B cell (primary cell): ENCODE measurements around the gene CALY. TPM values are rescaled to one million over a fixed set of nuclear protein-coding genes. Genes with fewer than 3 reads are reported as not detected.

Source experiments
- ATAC-seq: fragments of 200-7000 bp; cut with Tn5 transposase; one replicate; pipeline ENCODE4 v1.10.0; 2021; ENCODE audit warnings: low read depth, mild to moderate bottlenecking, moderate number of reproducible peaks, moderate library complexity
- CTCF ChIA-PET: fragments of 350-600 bp; sonication (Branson Sonifier 250); formaldehyde crosslinking; loops from one replicate; lab custom pipeline; 2021; ENCODE audit warnings: antibody characterized with exemption, inconsistent platforms; lab: Charles Lee
- POLR2A ChIA-PET: fragments of 350-600 bp; sonication (Branson Sonifier 250); formaldehyde crosslinking; loops from one replicate; lab custom pipeline; 2021; ENCODE audit warnings: antibody characterized with exemption; lab: Charles Lee
- DNase-seq: peaks from one replicate; pipeline ENCODE4 v3.0.0; 2013
- H2AFZ ChIP-seq: 2 replicates; pipeline ENCODE4 v1.6.1; 2012; ENCODE audit warnings: mild to moderate bottlenecking, low read depth, low read length; ENCODE audit not compliant: insufficient read depth, poor library complexity, severe bottlenecking
- H3K27ac ChIP-seq, 2 donors: 1 replicate in 1 of 2; 2 replicates in 1 of 2; pipeline ENCODE4 v1.5.1; 2012 to 2013; ENCODE audit warnings: low read length in 2 of 2, mild to moderate bottlenecking in 2 of 2, moderate library complexity in 1 of 2
- H3K27me3 ChIP-seq, 4 experiments: fragments of 200-600 bp in 1 of 4; sonication (generic) in 1 of 4; replicated peaks in 1 of 4; 1 replicate in 2 of 4; 2 replicates in 2 of 4; pipeline versions ENCODE4 v1.6.1 to v1.7.0; 2013 to 2016; ENCODE audit warnings: low read length in 3 of 4, mild to moderate bottlenecking in 2 of 4, mixed read lengths in 1 of 4, moderate library complexity in 1 of 4; ENCODE audit not compliant: insufficient read depth in 4 of 4, control insufficient read depth in 3 of 4; ENCODE audit errors: control extremely low read depth in 1 of 4
- H3K36me3 ChIP-seq, 2 experiments: replicated peaks in 1 of 2; 1 replicate in 1 of 2; 2 replicates in 1 of 2; pipeline versions ENCODE4 v1.6.1 to v1.7.1; 2013; ENCODE audit warnings: low read length in 1 of 2; ENCODE audit not compliant: insufficient read depth in 2 of 2, control insufficient read depth in 1 of 2; ENCODE audit errors: control extremely low read depth in 1 of 2, extremely low read depth in 1 of 2
- H3K4me1 ChIP-seq, 2 donors: fragments of 200-600 bp in 1 of 2; sonication (generic) in 1 of 2; 1 replicate in 1 of 2; 2 replicates in 1 of 2; pipeline versions ENCODE4 v1.5.1 to v1.6.1; 2013 to 2017; ENCODE audit warnings: low read length in 2 of 2; ENCODE audit not compliant: control insufficient read depth in 2 of 2, insufficient read depth in 2 of 2
- H3K4me2 ChIP-seq: replicated peaks from 2 replicates; pipeline ENCODE3; 2012; ENCODE audit warnings: mild to moderate bottlenecking, low read depth, low read length; ENCODE audit not compliant: poor library complexity, severe bottlenecking
- H3K4me3 ChIP-seq, 5 experiments: fragments of 200-600 bp in 1 of 5; sonication (generic) in 1 of 5; 1 replicate in 3 of 5; 2 replicates in 2 of 5; pipeline versions ENCODE4 v1.5.1 to v1.7.0; 2011 to 2016; ENCODE audit warnings: low read length in 4 of 5, mild to moderate bottlenecking in 4 of 5, low read depth in 2 of 5, control low read depth in 1 of 5, moderate library complexity in 1 of 5; ENCODE audit not compliant: insufficient read depth in 1 of 5; ENCODE audit errors: control extremely low read depth in 1 of 5, extremely low read depth in 1 of 5
- H3K79me2 ChIP-seq: fragments of 200-600 bp; sonication (generic); one replicate; pipeline ENCODE4 v1.6.0; 2016; ENCODE audit warnings: low read length; ENCODE audit not compliant: control insufficient read depth, insufficient read depth
- H3K9ac ChIP-seq: fragments of 200-600 bp; sonication (generic); 2 replicates; pipeline ENCODE4 v1.6.1; 2017; ENCODE audit warnings: mild to moderate bottlenecking, low read length, moderate library complexity
- H3K9me3 ChIP-seq, 3 donors: one replicate each; pipeline versions ENCODE4 v1.6.1 to v1.7.1; 2013; ENCODE audit warnings: low read length in 2 of 3; ENCODE audit not compliant: control insufficient read depth in 2 of 3, insufficient read depth in 1 of 3; ENCODE audit errors: control extremely low read depth in 1 of 3
- H4K20me1 ChIP-seq: 2 replicates; pipeline ENCODE4 v1.6.0; 2012; ENCODE audit warnings: mild to moderate bottlenecking, low read length; ENCODE audit not compliant: insufficient read depth, control insufficient read depth, poor library complexity, severe bottlenecking
- H3K27ac Mint-ChIP-seq: one replicate; pipeline ENCODE4 v1.8.0; 2021; ENCODE audit warnings: mixed read lengths
- H3K27me3 Mint-ChIP-seq: one replicate; pipeline ENCODE4 v1.8.0; 2021; ENCODE audit warnings: mixed read lengths
- H3K4me1 Mint-ChIP-seq: one replicate; pipeline ENCODE4 v1.8.0; 2021; ENCODE audit warnings: mixed read lengths
- H3K4me3 Mint-ChIP-seq: one replicate; pipeline ENCODE4 v1.8.0; 2021; ENCODE audit warnings: mixed read lengths
- H3K9me3 Mint-ChIP-seq: one replicate; pipeline ENCODE4 v1.8.0; 2022; ENCODE audit warnings: mixed read lengths; ENCODE audit not compliant: insufficient read depth
- CTCF ChIP-seq: fragments of 200-600 bp; IDR thresholded peaks from one replicate; pipeline ENCODE4 v1.8.0; 2022; ENCODE audit warnings: antibody characterized with exemption, mild to moderate bottlenecking
- EZH2 ChIP-seq: IDR thresholded peaks from 2 replicates; pipeline ENCODE4 v1.6.1; 2012; ENCODE audit warnings: borderline replicate concordance, low read depth, mild to moderate bottlenecking, moderate library complexity, low read length; ENCODE audit not compliant: insufficient read depth, poor library complexity, severe bottlenecking
- WGBS: methylation state at CpG from one replicate; pipeline ENCODE4 v1.1.5; 2013; ENCODE audit warnings: missing lambda C conversion rate; ENCODE audit not compliant: insufficient coverage; 5-methylcytosine and 5-hydroxymethylcytosine counted together
- intact Hi-C: fragments of 100-400 bp; cut with micrococcal nuclease; formaldehyde crosslinking; loops from one replicate; pipeline ENCODE4 v1.10.0; 2022
- polyA plus RNA-seq: library from polyadenylated mRNA; depleted of rRNA; stranded (reverse); fragments of >200 nt; gene quantifications from 2 replicates; pipeline ENCODE4 v1.2.3, GENCODE V29; 2012
- total RNA-seq, 2 donors: library from RNA; stranded (reverse); fragments of 120-200 nt in 1 of 2; gene quantifications; 1 replicate in 1 of 2; 2 replicates in 1 of 2; pipeline versions ENCODE4 v1.2.3 to v1.2.4, GENCODE V29; 2013 to 2022

The CALY gene
- total and polyA plus RNA-seq, 2 donors (not counting 1 experiment from before 2014, with no cell fraction given) = 0.21 TPM; not detected in 1

- no peak for TF ChIP-seq EZH2
- no peak for TF ChIP-seq CTCF
- H3K79me2 ChIP-seq = no peaks in the 10 kb centered on the region
- Mint-ChIP-seq H3K4me3 (no peak overlapping the region), H3K27me3 (peaks cover 44% of the 10 kb centered on the region), H3K27ac (no peak overlapping the region), H3K9me3 (no peaks in the 10 kb centered on the region), H3K4me1 (peaks cover 14% of the 10 kb centered on the region)
- H3K4me2 ChIP-seq = no peak overlapping the region
- CTCF ChIA-PET = interaction anchor here (0.6 to 3.5 kb wide), 5 partner anchors 12 to 281 kb away, joined by 3 to 21 read pairs (median 4); no protein-coding TSS in a partner anchor
- H2AFZ ChIP-seq = no peak overlapping the region
- peaks cover 26 to 42% of the 10 kb centered on the region in 2 donors for H3K4me1 ChIP-seq
- H3K9me3 ChIP-seq = peaks cover 0 to 17% (median 0%) of the 10 kb centered on the region in 3 donors
- intact Hi-C loops = no loop called here
- H3K27ac ChIP-seq = no peak overlapping the region
- ATAC-seq (no peak), DNase-seq (no peak)
- no peak overlapping the region for H3K4me3 ChIP-seq
- WGBS = 43% methylated on average over 25 of the region's 28 CpGs
- no peak overlapping the region for H3K9ac ChIP-seq
- POLR2A ChIA-PET = interaction anchor here (0.7 to 2.2 kb wide), 2 partner anchors 11 to 12 kb away, joined by 3 to 26 read pairs; no protein-coding TSS in a partner anchor
- H3K36me3 ChIP-seq = no peaks in the 10 kb centered on the region
- H3K27me3 ChIP-seq = peaks cover 0 to 55% (median 40%) of the 10 kb centered on the region in 4 experiments
- H4K20me1 ChIP-seq = no peaks in the 10 kb centered on the region
These were observed 9.7 kb downstream of the CALY start for GRCh38 chr10:133326745-133327650.

- H3K4me1 Mint-ChIP-seq = peaks cover 14% of the 10 kb centered on the region
- peak overlapping the region; percentile 71 for H2AFZ ChIP-seq
These were observed 10.5 kb downstream of the CALY start for GRCh38 chr10:133326223-133326551.

More at GRCh38 chr10:133326223-133326551, 10.5 kb downstream of the CALY start:
- H3K27ac Mint-ChIP-seq = no peak overlapping the region
- intact Hi-C loops = no loop called here
- ATAC-seq (no peak), DNase-seq (no peak)
- TF ChIP-seq EZH2 (peak; percentile 44), CTCF (no peak)
- H3K4me3 Mint-ChIP-seq = peak overlapping the region; percentile 74
- no peaks in the 10 kb centered on the region for H4K20me1 ChIP-seq
- H3K9ac ChIP-seq = peak overlapping the region; percentile 57
- H3K27me3 Mint-ChIP-seq = peaks cover 44% of the 10 kb centered on the region
- peaks cover 0 to 55% (median 38%) of the 10 kb centered on the region in 4 experiments for H3K27me3 ChIP-seq
- peak overlapping the region; percentile 85 for H3K4me2 ChIP-seq
- no peaks in the 10 kb centered on the region for H3K36me3 ChIP-seq
- 0% methylated on average over 3 of the region's 9 CpGs for WGBS
- peaks cover 26 to 42% of the 10 kb centered on the region in 2 donors for H3K4me1 ChIP-seq
- no peak overlapping the region for H3K27ac ChIP-seq
- CTCF ChIA-PET = no interaction called here
- no peaks in the 10 kb centered on the region for H3K79me2 ChIP-seq
- no peaks in the 10 kb centered on the region for H3K9me3 Mint-ChIP-seq
- POLR2A ChIA-PET = interaction anchor here (0.7 kb wide), 1 partner anchor 10 kb away, joined by 3 read pairs; no protein-coding TSS in a partner anchor
- peaks cover 0 to 21% (median 0%) of the 10 kb centered on the region in 3 donors for H3K9me3 ChIP-seq
- H3K4me3 ChIP-seq = peak overlapping the region in 3 of 5 experiments; percentile 23 to 51 (median 36)
